Measurements from ENCODE around the gene EGFL7. TPM values are rescaled to one million over a fixed set of nuclear protein-coding genes. Genes with fewer than 3 reads are reported as not detected.

Gene EGFL7
- total and polyA plus RNA-seq, 2 of the 13 experiments (the other 11 are each of a cell fraction or from before 2014, with no cell fraction given), result 0.20 to 5.1 TPM

DNA sequence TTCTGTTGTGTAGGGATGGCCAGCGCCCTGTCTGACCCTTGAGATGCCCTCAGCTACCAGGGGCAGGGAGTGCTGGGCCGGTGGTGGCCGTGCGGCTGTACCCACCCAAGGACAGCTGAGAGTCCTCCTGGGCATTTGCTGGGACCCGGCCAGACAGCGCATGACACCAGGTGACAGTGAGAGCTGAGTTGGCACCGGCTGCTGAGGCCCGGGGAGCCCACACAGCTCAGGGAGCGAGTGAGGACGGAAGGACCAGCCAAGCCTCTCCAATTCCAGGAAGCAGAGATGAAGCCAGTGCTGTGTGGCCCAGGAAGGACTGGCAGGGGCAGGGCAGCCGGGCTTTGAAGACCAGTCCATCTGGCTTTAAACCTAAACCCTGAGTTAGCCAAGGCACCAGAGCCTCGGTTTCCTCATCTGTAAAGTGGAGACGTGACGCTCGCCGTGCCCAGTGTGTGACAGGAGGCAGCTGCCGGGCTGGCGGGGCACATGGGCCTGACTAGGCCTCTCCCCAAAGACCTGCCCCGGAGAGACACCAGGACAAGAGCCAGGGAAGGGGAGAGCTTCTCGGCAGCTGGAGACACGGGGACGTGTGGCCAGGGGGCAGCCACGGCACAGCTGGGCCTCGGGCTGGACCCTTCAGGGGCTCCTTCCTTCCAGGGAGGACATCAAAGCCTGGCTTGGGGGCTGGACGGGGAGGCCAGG, 27.5 kb downstream of the EGFL7 start (continued):
- TF ChIP-seq PAXIP1 (CRISPR knock-in tag; conservative IDR thresholded peaks at IDR 0.05) (no peak), ZNF329 (CRISPR knock-in tag; IDR thresholded peaks at IDR 0.05; ENCODE audit: low read depth) (no peak), ZBTB7A (CRISPR knock-in tag; IDR thresholded peaks at IDR 0.05) (no peak), PLRG1 (conservative IDR thresholded peaks at IDR 0.05) (no peak), ZNF343 (CRISPR knock-in tag; IDR thresholded peaks at IDR 0.05) (no peak)

DNA sequence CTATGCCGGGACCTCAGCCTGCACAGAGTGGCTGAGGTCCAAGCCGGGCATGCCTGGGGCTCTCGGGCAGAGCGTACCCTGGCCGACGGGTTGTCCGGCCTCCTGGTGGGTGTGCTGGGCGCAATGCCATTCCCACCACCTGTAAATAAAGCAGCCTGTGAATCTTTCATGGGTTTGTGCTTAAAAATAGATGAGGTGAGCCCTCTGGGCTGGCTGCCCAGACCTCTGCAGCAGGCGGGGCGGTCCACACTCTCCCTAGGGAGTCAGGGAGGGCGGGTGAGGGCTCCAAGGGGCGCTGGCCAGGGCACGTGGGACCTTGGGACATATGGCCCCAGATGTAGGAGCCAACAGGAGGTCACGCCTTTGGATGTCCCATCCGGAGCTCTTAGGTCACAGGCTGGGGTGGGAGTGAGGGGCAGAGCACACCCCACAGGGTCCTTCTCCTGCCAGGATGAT, 28.1 kb downstream of the EGFL7 start:
- Histone ChIP-seq H3K9ac (ENCODE audit: insufficient read depth, low read depth, low read length) (no peak overlapping the region), H3K9me3 (ENCODE audit: low read length) (no peaks in the 10 kb centered on the region), H3K36me3 (replicated peaks in 1 of 2; ENCODE audit: control insufficient read depth in 1 of 2, insufficient read depth in 2 of 2, low read length in 2 of 2) (no peaks in the 10 kb centered on the region), H3K27me3 (ENCODE audit: control insufficient read depth in 1 of 2, insufficient read depth in 2 of 2, low read length in 2 of 2) (peaks cover 19 to 73% of the 10 kb centered on the region in 2 experiments), H2AFZ (ENCODE audit: low read length) (no peak overlapping the region), H3K4me1 (ENCODE audit: insufficient read depth, low read length) (peaks cover 61% of the 10 kb centered on the region), H3K27ac (ENCODE audit: extremely low read length, insufficient read depth, low read length) (no peak overlapping the region), H4K20me1 (ENCODE audit: insufficient read depth, low read length) (no peaks in the 10 kb centered on the region), H3K79me2 (ENCODE audit: insufficient read depth, low read length) (no peaks in the 10 kb centered on the region), H3K4me2 (ENCODE audit: low read depth, low read length) (no peak overlapping the region), H3K4me3 (replicated peaks in 1 of 3; ENCODE audit: insufficient read depth in 1 of 3, low read depth in 2 of 3, low read length in 3 of 3) (no peak overlapping the region)
- intact Hi-C loops (cut with micrococcal nuclease; ENCODE audit: unreplicated experiment), result loop anchor here (5.0 kb wide), 1 partner anchor 44 kb away; no protein-coding TSS in a partner anchor
- ChIA-PET CTCF (ENCODE audit: low intra/inter-chr PET ratio, low total read pairs) (no interaction called here), POLR2A (no interaction called here)
- TF ChIP-seq MTF2 (CRISPR knock-in tag; IDR thresholded peaks at IDR 0.05; ENCODE audit: borderline replicate concordance) (no peak), ZNF556 (CRISPR knock-in tag; IDR thresholded peaks at IDR 0.05; ENCODE audit: borderline replicate concordance) (no peak)
- ATAC-seq (no peak), FAIRE-seq (no peak), DNase-seq (ENCODE audit: low spot score) (no peak)
- no TSS peak for BruUV-seq (replicated peaks)
- in situ Hi-C loops (cut with HindIII; ENCODE audit: extremely low pct_ligation_motif_present, low pct_unique_long_range_greater_than_20kb), result no loop called here
- whole genome bisulfite sequencing (ENCODE audit: low lambda C conversion rate), result 13% methylated on average over 10 of the region's 15 CpGs

Data from HepG2 (cell line).